HS-5 (cell line): ENCODE measurements around the gene C1QA.

Experiments used
- DNase-seq: peaks from one replicate; pipeline ENCODE4 v3.0.0-alpha.2; 2012; ENCODE audit warnings: low read depth

Gene C1QA

GRCh38 chr1:22612671-22613571 lies 23.5 kb upstream of the C1QA start:
- DNase-seq, result no peak

- DNase-seq, result no peak
Measured at GRCh38 chr1:22613572-22613918, 22.9 kb upstream of the C1QA start.

- no peak for DNase-seq
Measured at GRCh38 chr1:22613951-22614350, 22.5 kb upstream of the C1QA start.

- DNase-seq, result no peak
Measured at GRCh38 chr1:22615886-22616285, 20.5 kb upstream of the C1QA start.

GRCh38 chr1:22616571-22616970 lies 19.9 kb upstream of the C1QA start:
- DNase-seq, result no peak

- no peak for DNase-seq
Measured at GRCh38 chr1:22618056-22618455, 18.4 kb upstream of the C1QA start.

- no peak for DNase-seq
Measured at GRCh38 chr1:22619252-22619651, 17.2 kb upstream of the C1QA start.

GRCh38 chr1:22619798-22620197 lies 16.6 kb upstream of the C1QA start:
- DNase-seq, result no peak

- DNase-seq, result no peak
Measured at GRCh38 chr1:22621761-22622160, 14.7 kb upstream of the C1QA start.

GRCh38 chr1:22625262-22625925 lies 11.0 kb upstream of the C1QA start:
- DNase-seq, result no peak

- DNase-seq, result no peak
Measured at GRCh38 chr1:22626237-22627157, 9.9 kb upstream of the C1QA start.

GRCh38 chr1:22627331-22627730 lies 9.1 kb upstream of the C1QA start:
- no peak for DNase-seq

- DNase-seq, result no peak
Measured at GRCh38 chr1:22628698-22629444, 7.6 kb upstream of the C1QA start.

- no peak for DNase-seq
Measured at GRCh38 chr1:22629886-22630285, 6.5 kb upstream of the C1QA start.

- no peak for DNase-seq
Measured at GRCh38 chr1:22633697-22634463, 2.5 kb upstream of the C1QA start.

GRCh38 chr1:22635436-22635835 lies 992 bp upstream of the C1QA start:
- DNase-seq, result no peak

GRCh38 chr1:22636927-22637326 lies 499 bp downstream of the C1QA start:
- DNase-seq, result no peak

GRCh38 chr1:22637907-22638445 lies 1.5 kb downstream of the C1QA start:
- no peak for DNase-seq

- no peak for DNase-seq
Measured at GRCh38 chr1:22638476-22639234, 2.2 kb downstream of the C1QA start.

- no peak for DNase-seq
Measured at GRCh38 chr1:22639286-22639685, 2.9 kb downstream of the C1QA start.
